GM18517 (cell line): Measurements from ENCODE around the gene AHNAK2.

Experiments used
- ATAC-seq: cut with Tn5 transposase; IDR thresholded peaks from one replicate; pipeline ENCODE4 v1.9.1; 2021; ENCODE audit warnings: mild to moderate bottlenecking, moderate library complexity; ENCODE audit not compliant: unreplicated experiment

Gene AHNAK2

GRCh38 chr14:104973385-104974145 lies 4.6 kb downstream of the AHNAK2 start:
- ATAC-seq, result no peak

DNA sequence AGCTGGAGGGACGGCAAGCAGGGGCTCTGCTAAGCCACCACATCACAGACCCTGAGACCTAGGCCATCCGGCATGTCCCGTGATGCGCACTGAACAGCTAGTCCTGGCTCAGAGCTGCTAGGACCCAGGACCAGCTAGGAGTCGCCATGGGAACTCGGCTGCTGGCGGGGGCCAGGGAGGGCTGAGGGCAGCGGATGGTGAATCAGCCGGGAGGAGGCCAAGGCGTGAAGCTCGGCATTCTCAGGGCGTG lies 5.1 kb downstream of the AHNAK2 start:
- ATAC-seq, result no peak

DNA sequence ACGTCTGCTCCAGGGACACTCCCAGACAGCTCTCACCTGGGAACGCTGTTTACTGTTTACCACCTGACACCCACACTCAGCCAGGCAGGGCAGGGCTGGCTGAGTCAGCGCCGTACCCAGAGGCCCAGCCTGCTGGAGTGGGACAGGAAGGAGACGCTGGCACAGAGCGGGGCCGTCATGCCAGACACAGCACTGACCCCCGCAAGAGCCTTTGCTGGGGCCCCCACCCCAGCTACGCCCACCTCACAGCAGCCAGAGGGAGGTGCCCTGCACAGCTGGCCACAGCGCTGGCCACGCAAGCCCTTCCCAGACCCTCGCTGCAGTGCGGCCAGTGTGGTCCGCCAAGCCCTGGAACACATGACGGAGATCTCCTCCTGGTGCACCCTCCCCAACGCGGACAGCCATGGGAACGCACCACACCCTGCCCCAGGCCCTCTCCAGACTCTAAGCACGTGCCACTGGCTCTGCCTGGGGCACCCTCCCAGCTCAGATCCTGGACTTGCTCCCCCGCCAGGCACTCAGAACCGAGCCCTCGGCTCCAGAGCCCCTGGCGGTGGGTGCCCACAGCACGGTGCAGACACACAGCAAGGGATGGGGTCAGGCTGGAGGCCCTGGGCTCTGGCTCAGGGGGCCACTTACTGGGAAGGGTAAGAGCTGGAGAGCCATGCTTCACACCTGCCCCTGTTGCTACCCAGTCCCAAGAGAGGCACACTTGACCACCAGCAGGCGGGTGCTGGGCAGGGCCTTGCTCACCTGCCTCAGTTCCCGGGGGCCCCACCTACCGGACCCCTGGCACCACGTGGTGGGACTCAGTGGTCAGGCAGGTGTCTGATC lies 5.7 kb downstream of the AHNAK2 start:
- no peak for ATAC-seq

DNA sequence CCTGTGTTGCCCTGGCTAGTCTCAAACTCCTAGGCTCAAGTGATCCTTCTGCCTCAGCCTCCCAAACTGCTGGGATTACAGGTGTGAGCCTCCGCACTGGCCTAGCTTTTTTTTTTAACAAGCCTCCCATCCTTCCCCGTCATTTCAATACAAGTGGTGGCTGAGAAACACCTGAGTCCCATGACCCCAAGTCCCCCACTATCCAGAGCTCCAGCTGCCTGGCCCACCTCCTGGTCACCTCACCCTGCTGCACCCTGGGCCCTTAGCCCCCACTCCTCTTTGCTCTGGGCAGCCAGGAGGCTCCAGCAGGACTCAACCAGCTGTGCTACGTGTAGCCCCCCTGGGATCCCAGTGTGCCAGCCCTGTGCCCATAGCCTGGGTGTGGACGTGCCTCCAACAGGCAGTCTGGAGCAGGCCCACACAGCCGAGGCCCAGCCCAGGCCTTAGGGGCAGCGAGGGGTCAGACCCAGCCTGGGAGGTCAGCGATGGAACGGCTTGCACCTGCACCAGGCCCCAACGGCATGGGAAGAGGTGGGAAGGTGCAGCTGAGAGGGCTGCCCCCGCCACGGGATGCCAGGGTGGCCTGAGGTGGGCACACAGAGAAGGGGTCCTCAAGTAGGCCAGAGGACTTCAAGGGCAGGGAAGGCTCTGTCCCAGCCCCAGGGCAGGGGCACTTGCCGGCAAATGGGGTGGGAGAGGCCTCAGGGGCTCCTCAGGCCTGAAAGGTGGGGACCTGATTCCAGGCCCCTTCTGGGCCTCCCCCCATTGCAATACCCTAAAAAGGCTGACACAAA lies 6.5 kb downstream of the AHNAK2 start:
- ATAC-seq, result no peak

GRCh38 chr14:104970231-104971068 lies 7.7 kb downstream of the AHNAK2 start:
- no peak for ATAC-seq

DNA sequence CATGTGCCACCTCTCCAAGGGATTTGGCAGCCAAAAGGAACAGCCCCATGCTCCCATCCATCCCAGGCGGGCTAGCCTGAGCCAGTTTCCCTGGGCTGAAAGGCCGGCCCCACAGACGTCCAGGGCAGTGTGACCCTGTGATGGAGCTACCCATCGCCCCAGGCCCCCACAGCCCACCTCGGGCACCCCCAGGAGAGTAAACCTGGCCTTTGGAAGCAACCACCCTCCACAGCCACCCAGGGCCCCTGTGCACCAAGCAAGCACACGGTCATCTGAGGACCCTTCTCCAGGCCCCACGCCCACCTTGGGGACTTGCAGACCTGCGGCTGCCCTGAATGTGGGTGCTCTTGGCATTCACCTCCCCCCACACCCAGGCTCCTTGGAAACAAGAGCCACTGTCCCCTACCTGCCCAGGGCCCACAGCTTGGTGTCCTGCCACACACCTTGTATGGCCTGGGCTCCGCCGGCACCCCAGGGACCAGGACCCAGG lies 8.4 kb downstream of the AHNAK2 start:
- ATAC-seq, result no peak

- no peak for ATAC-seq
These were observed 9.4 kb downstream of the AHNAK2 start for GRCh38 chr14:104968541-104969401.

DNA sequence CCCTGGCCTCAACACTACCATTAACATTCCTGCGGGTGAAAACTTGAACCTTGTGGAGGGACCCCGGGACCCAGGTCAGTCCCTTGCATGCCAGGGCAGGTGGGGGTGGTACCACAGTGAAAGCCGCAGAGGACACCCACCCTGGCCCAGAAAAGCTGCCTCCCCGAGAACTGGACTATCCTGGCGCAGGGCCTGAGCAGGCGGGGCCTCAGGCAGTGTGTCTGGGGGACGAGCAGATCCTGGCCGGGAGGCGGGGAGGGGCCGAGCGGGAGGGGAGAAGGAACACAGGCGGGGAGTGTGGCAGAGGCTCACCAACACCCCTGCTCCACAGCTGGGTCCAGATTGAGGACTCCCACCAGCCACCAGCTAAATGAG lies 10.0 kb downstream of the AHNAK2 start:
- ATAC-seq, result no peak

GRCh38 chr14:104967386-104968152 lies 10.6 kb downstream of the AHNAK2 start:
- ATAC-seq, result no peak

GRCh38 chr14:104966981-104967385 lies 11.2 kb downstream of the AHNAK2 start:
- ATAC-seq, result no peak

- no peak for ATAC-seq
These were observed 11.8 kb downstream of the AHNAK2 start for GRCh38 chr14:104966261-104966865.

DNA sequence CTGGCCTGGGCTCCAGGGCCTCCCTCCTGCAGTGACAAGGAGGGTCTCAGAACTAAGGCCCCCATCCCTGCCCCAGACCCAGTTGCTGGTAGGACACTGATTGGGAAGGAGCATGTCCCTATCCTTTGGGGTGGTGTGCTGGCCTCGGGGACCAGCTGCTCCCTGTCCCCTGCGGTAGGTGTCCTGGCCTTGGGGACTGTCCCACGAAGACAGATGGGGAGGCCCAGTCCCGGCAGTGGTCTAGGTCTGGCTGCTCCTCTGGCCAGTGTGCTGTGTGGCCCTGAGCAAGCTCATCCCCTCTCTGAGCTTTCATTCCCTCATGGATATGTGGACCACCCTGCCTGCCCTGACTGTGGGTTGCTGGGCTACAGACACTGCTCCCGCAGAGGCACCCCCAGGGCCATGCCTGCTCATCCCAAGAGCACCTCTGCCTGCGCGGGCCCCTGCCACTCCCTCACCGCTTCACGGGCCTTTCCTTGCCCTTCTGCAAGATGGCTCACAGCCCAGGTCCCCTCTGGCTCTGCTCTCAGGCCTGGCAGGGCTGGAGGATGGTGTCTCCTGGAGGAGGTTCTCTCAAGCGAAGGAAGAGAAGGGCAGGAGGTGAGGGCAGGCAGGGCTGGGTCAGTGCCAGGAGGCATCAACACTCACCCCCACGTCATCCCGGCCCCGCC lies 12.5 kb downstream of the AHNAK2 start:
- ATAC-seq, result no peak

DNA sequence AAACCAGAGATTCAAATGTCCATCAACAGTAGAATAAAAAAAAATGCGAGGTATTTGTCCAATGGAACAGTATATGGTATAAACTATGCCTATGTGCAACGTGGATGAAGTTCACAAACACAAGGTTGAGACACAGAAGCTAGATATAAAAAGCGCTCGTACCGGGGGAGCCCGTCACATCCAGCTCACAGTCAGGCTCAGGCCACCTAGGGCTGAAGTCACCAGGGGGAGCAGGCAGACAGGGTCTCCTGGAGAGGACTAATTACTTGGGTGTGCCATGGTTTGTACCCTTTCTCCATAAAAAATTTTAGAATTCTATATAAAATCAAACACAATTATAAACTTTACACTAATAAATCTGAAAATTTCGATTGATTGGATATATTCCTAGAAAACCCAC lies 13.6 kb downstream of the AHNAK2 start:
- no peak for ATAC-seq

DNA sequence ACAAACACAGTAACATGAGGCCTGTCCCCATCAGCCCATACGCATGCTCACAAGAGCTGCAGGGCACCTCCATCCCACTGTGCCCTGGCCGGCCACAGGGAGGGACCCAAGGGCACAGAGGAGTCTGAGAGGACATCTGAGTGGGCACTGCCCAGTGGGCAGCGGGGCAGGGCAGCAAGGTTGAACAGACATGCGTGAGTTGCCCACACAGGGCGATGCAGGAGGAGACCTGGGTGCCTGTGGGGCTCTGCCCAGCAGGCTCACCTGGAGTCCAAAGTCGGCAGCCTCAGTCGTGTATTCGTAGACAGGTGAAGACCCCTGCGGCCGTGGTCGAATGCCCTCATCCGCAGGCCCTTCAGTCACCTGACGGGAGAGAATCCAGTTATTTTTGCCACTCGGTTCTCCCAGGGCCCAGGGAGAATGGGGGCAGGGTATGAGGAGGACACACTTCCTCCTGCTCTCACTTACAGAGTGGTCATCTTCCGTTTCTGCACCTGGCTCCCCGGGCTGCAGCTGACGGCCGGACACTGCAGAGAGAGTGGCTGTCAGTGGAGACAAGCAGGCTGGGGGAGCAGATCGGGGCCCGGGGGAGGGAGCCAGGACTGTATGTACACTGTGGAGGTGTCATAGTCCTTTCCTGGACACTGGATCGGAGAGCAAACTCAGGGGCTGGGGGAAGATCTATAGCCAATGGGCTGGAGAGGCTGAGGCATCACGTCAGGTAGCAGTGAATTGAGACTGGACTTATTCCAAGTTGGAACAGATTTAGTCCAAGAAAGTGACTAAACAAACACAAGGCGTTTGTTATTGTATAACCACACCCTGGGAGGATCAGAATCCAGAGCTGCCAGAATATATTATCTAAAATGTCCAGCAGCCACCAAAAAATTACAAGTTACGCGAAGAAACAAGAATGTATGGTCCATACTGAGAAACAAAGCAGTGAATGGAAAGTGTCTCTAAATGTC lies 20.7 kb downstream of the AHNAK2 start:
- ATAC-seq, result no peak

DNA sequence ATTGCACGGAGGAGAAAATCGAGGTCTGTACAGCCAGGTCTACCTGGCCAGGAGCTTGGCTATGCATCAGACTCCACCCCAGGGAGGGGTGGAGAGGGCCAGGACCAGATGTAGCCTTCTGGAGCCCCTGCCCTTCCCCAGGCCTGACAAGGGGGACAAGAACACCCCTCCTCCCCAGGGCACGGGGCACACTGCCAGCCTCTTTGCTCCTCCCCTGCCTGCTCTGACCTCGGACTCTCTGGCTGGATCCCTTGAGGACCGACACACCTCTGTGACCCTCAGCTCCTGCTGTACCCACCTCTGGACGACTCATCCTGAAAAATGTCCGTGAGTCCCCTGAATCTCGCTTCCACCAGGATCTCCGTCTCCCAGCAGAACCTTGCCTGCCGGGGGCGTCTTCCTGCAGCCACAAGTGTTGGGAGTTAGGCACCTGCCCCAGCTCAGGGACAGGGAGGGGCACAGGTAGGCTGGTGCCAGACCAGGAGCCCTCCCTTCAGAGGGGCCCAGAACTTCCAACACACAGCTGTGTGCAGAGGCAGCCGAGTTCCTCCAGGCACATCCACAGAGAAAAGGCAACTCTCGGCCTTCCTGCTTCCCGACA lies 21.8 kb downstream of the AHNAK2 start:
- no peak for ATAC-seq

GRCh38 chr14:104955396-104955770 lies 22.8 kb downstream of the AHNAK2 start:
- no peak for ATAC-seq
